Type B pancreatic cell (in vitro differentiated cells): ENCODE data around the gene DAB2IP. TPM values are rescaled to one million over a fixed set of nuclear protein-coding genes. Genes with fewer than 3 reads are reported as not detected.

Experiments used
- DNase-seq: peaks from one replicate; pipeline ENCODE4 v3.0.0; 2021; ENCODE audit warnings: mixed read lengths; ENCODE audit not compliant: unreplicated experiment; ENCODE audit errors: extremely low spot score
- H3K27ac Mint-ChIP-seq: 2 replicates; pipeline ENCODE4 v1.8.0; 2021; ENCODE audit warnings: mild to moderate bottlenecking, mixed read lengths
- H3K27me3 Mint-ChIP-seq: 2 replicates; pipeline ENCODE4 v1.8.0; 2021; ENCODE audit warnings: mixed read lengths
- H3K36me3 Mint-ChIP-seq: 2 replicates; pipeline ENCODE4 v1.8.0; 2021; ENCODE audit warnings: mixed read lengths
- H3K4me1 Mint-ChIP-seq: one replicate; pipeline ENCODE4 v1.8.0; 2021; ENCODE audit warnings: mixed read lengths; ENCODE audit not compliant: unreplicated experiment
- H3K4me3 Mint-ChIP-seq: 2 replicates; pipeline ENCODE4 v1.8.0; 2021; ENCODE audit warnings: mild to moderate bottlenecking, mixed read lengths
- H3K9me3 Mint-ChIP-seq: 2 replicates; pipeline ENCODE4 v1.8.0; 2021; ENCODE audit warnings: mixed read lengths
- total RNA-seq: library from RNA; stranded (reverse); gene quantifications from 2 replicates; pipeline ENCODE4 v1.2.1, GENCODE V29; 2021; ENCODE audit warnings: low replicate concordance
- TF ChIP-seq, protein P1 (sequence below): fragments of 200-600 bp; sonication (generic); conservative IDR thresholded peaks from 2 replicates; pipeline ENCODE4 v1.5.0; 2021; ENCODE audit warnings: antibody characterized with exemption, mild to moderate bottlenecking

DAB2IP gene
- total RNA-seq, 1 donor from 2014 or later = 57.2 TPM

DNA sequence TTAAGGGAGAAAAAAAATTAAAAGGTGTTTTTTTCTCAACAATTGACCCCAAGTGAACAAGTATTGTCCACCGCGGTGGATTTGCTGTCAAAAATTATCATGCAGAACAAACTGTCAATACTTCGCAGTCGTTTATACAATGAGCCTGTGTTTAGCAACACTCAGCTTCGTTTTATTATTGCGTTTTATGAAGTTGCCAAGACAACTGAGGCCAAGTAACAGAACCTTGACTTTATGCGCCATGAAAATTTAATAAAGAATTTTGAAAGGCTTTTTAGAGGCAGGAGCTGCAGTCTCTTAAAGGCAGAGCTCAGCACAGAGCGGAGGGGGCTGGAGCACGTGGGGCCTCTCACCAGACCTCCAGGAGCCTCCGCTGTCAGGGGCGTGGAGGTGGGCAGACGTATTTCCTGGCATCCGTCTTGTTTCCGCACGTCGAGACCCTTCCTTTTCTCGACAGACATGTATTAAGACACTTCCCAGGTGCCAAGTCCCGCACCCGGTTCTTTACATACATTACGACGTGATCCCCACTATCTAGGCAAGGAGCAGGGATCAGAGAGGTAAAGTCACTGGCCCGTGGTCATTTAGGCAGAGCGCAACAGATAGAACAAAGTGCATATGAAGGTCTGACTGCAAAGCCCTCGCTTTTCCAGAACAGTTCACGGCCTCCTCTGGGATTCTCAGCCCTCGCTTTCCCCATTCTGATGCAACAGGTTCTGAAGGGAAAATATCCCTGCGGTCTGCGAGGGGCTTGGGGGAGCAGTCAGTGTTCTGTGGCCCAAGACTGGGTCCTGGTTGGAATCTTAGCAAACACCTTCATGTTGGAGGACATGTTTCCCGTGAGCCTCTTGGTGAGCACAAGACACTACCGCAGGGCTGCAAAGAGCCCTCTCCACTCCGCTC lies 164.4 kb downstream of the DAB2IP start:
- no peaks in the 10 kb centered on the region for H3K9me3 Mint-ChIP-seq
- no peaks in the 10 kb centered on the region for H3K36me3 Mint-ChIP-seq
- H3K27me3 Mint-ChIP-seq = peaks cover 19% of the 10 kb centered on the region
- no peak overlapping the region for H3K4me3 Mint-ChIP-seq
- no peak overlapping the region for H3K27ac Mint-ChIP-seq
- H3K4me1 Mint-ChIP-seq = peaks cover 42% of the 10 kb centered on the region
- TF ChIP-seq, protein P1, sequence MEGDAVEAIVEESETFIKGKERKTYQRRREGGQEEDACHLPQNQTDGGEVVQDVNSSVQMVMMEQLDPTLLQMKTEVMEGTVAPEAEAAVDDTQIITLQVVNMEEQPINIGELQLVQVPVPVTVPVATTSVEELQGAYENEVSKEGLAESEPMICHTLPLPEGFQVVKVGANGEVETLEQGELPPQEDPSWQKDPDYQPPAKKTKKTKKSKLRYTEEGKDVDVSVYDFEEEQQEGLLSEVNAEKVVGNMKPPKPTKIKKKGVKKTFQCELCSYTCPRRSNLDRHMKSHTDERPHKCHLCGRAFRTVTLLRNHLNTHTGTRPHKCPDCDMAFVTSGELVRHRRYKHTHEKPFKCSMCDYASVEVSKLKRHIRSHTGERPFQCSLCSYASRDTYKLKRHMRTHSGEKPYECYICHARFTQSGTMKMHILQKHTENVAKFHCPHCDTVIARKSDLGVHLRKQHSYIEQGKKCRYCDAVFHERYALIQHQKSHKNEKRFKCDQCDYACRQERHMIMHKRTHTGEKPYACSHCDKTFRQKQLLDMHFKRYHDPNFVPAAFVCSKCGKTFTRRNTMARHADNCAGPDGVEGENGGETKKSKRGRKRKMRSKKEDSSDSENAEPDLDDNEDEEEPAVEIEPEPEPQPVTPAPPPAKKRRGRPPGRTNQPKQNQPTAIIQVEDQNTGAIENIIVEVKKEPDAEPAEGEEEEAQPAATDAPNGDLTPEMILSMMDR = no peak
- no peak for DNase-seq

DNA sequence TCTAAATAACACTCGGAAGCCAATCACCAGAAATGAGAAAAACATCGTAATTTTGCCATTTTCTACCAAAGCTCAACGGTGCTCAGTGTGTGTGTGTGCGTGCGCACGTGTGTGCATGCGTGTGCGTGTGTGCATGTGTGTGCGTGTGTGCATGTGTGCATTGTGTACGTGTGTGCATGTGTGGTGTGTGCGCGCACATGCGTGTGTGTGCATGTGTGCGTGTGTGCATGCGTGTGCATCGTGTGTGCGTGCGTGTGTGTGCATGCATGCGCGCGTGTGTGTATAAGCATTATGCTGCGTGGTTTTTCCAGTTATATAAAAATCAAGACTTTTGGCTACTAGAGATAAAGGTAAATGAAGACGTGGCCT lies 165.0 kb downstream of the DAB2IP start:
- DNase-seq = no peak
- TF ChIP-seq, protein P1 = no peak
- no peaks in the 10 kb centered on the region for H3K36me3 Mint-ChIP-seq
- no peak overlapping the region for H3K4me3 Mint-ChIP-seq
- H3K27ac Mint-ChIP-seq = no peak overlapping the region
- H3K27me3 Mint-ChIP-seq = peaks cover 19% of the 10 kb centered on the region
- H3K9me3 Mint-ChIP-seq = no peaks in the 10 kb centered on the region
- peaks cover 45% of the 10 kb centered on the region for H3K4me1 Mint-ChIP-seq

DNA sequence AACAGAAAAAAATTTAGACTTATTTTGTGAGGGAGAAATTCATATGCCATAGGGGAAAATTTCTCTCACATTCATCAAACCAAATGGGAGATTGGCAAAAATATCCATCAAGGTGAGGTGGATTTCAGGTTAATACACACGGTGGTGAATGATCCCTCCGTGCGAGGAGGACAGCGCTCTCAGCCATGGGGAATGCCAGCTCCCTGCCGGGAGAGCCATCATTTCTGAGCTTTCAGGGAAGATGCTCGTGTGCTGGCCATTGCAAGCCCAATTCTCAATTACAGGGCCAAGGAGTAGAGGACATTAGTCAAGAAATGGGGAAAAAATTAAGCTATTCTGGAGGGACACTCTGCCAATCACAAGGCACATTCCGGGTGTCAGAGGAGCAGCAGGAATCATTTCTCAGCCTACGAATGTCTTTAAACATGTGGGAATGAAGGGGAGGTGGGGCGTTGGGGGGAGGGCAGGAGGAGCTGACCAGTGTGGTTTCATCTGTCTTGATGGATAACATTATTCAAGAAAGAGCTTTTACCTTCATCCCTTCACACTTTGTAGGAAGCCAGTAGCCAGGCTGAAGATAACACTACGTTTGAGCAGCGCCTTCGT lies 165.5 kb downstream of the DAB2IP start:
- Mint-ChIP-seq H3K27me3 (peaks cover 19% of the 10 kb centered on the region), H3K27ac (no peak overlapping the region), H3K4me1 (peaks cover 45% of the 10 kb centered on the region), H3K9me3 (no peaks in the 10 kb centered on the region), H3K36me3 (no peaks in the 10 kb centered on the region), H3K4me3 (no peak overlapping the region)
- DNase-seq = no peak
- TF ChIP-seq, protein P1 = no peak

DNA sequence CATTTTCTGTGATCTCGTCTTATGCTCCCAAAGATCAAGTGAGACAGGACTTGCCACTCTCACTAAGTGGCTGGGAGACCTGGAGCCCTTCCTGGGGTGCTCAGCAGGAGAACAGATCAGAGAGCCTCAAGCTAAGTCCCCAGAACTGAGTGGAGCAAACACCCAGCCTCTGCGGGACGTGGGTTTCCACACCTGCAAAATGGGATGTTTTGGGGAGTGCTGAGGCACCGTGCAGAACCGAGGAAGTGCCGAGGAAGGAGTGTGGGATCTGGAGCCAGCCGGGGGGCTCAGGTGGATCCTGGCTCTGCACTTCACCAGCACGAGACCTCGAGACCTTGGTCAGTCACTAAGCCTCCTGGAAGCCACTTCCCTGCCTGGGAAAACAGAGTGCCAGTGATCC lies 166.0 kb downstream of the DAB2IP start:
- peaks cover 45% of the 10 kb centered on the region for H3K4me1 Mint-ChIP-seq
- H3K36me3 Mint-ChIP-seq = no peaks in the 10 kb centered on the region
- H3K27me3 Mint-ChIP-seq = peaks cover 19% of the 10 kb centered on the region
- no peaks in the 10 kb centered on the region for H3K9me3 Mint-ChIP-seq
- TF ChIP-seq, protein P1 = no peak
- no peak overlapping the region for H3K4me3 Mint-ChIP-seq
- DNase-seq = no peak
- H3K27ac Mint-ChIP-seq = no peak overlapping the region

DNA sequence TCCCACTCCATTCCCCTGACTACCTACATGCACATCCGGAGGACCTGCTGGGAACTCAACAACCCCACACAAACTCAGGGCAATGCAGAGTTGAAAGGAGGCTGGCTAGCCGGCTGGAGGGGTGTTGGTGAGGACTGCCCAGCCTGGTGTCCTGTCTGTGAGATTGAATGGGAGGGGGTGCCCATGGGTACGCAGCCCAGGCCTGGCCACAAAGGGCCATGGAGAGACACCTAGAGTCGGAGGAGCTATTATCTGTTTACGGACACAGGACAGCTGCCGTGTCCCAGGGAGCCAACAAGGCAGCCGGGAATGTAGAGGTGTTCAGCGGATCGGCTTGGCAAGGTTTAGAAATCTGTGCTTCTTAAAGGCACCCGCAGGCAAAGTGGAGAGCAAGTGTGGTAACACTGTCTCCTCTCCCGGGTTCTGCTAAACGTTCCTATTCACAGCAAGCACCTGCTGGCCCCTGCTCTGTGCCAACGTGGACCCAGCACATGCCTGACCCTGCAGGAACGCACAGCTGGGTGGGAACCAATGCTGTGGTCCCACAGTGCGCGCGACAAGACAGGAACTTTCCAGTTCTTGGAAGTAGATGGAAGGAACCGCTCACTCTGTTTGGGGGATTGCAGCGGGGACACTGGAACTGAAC lies 166.7 kb downstream of the DAB2IP start:
- Mint-ChIP-seq H3K36me3 (no peaks in the 10 kb centered on the region), H3K27me3 (peaks cover 19% of the 10 kb centered on the region), H3K27ac (peak overlapping the region; percentile 61), H3K9me3 (no peaks in the 10 kb centered on the region), H3K4me1 (peaks cover 45% of the 10 kb centered on the region), H3K4me3 (no peak overlapping the region)
- TF ChIP-seq, protein P1 = no peak
- no peak for DNase-seq
